Thoracic aorta (tissue), 2 donors: ENCODE measurements around the gene TRIP11. TPM values are rescaled to one million over a fixed set of nuclear protein-coding genes. Genes with fewer than 3 reads are reported as not detected.
A peak's percentile ranks its signal among the peaks of the same experiment; 100 is the strongest.
"Not testable (repeated sequence)": the region's sequence is repeated elsewhere in the genome, so short reads cannot be mapped to it uniquely, and the experiment has no call there.

ENCODE experiments used
- ATAC-seq: fragments of 150-250 bp; one replicate; pipeline ENCODE4 v1.8.0; 2017; ENCODE audit warnings: low read depth; ENCODE audit not compliant: insufficient number of reproducible peaks, low FRiP score
- DNase-seq: peaks from one replicate; pipeline ENCODE4 v3.0.0-alpha.2; 2020; ENCODE audit warnings: low spot score
- H3K27ac ChIP-seq, 2 donors: fragments of 200-600 bp; sonication (generic); 1 replicate in 1 of 2; 2 replicates in 1 of 2; pipeline ENCODE4 v1.5.1; 2016; ENCODE audit warnings: mild to moderate bottlenecking in 2 of 2, moderate library complexity in 2 of 2
- H3K27me3 ChIP-seq: fragments of 200-600 bp; sonication (generic); replicated peaks from 2 replicates; pipeline ENCODE4 v1.6.0; 2016; ENCODE audit warnings: mild to moderate bottlenecking; ENCODE audit not compliant: insufficient read depth
- H3K36me3 ChIP-seq: fragments of 200-600 bp; sonication (generic); one replicate; pipeline ENCODE4 v1.5.1; 2016
- H3K4me1 ChIP-seq, 2 donors: fragments of 200-600 bp; sonication (generic); 1 replicate in 1 of 2; 2 replicates in 1 of 2; pipeline versions ENCODE4 v1.5.1 to v1.6.0; 2016; ENCODE audit warnings: low read depth in 2 of 2, mild to moderate bottlenecking in 1 of 2; ENCODE audit not compliant: control insufficient read depth in 1 of 2
- H3K4me3 ChIP-seq: fragments of 200-600 bp; sonication (generic); 2 replicates; pipeline ENCODE4 v1.5.1; 2016; ENCODE audit warnings: mild to moderate bottlenecking
- H3K9me3 ChIP-seq: fragments of 200-600 bp; sonication (generic); 2 replicates; pipeline ENCODE4 v1.5.1; 2016
- CTCF ChIP-seq: fragments of 200-600 bp; sonication (generic); IDR thresholded peaks from one replicate; pipeline ENCODE4 v1.5.1; 2019; ENCODE audit warnings: antibody characterized with exemption
- total RNA-seq, 2 donors: library from RNA; depleted of rRNA; stranded (reverse); fragments of >200 nt; gene quantifications; one replicate each; pipeline versions ENCODE4 v1.1.0 to v1.2.3, GENCODE V29; 2016

TRIP11 gene
- total RNA-seq, 2 donors from 2014 or later, result 31.9 to 36.8 TPM

DNA sequence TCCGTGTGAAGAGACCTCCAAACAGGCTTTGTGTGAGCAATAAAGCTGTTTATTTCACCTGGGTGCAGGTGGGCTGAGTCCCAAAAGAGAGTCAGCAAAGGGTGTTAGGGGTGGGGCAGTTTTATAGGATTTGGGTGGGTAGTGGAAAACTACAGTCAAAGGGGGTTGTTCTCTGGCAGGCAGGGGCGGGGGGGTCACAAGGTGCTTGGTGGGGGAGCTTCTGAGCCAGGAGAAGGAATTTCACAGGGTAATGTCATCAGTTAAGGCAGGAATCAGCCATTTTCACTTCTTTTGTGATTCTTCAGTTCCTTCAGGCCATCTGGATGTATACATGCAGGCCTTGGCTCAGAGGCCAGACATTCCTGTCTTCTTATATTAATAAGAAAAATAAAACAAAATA, 1.9 kb upstream of the TRIP11 start:
- H3K27ac ChIP-seq, H3K9me3 ChIP-seq, ATAC-seq, H3K27me3 ChIP-seq, DNase-seq, H3K4me3 ChIP-seq: not testable (repeated sequence)
- H3K36me3 ChIP-seq, result peaks cover 12% of the 10 kb centered on the region
- peaks cover 16 to 21% of the 10 kb centered on the region in 2 donors for H3K4me1 ChIP-seq

DNA sequence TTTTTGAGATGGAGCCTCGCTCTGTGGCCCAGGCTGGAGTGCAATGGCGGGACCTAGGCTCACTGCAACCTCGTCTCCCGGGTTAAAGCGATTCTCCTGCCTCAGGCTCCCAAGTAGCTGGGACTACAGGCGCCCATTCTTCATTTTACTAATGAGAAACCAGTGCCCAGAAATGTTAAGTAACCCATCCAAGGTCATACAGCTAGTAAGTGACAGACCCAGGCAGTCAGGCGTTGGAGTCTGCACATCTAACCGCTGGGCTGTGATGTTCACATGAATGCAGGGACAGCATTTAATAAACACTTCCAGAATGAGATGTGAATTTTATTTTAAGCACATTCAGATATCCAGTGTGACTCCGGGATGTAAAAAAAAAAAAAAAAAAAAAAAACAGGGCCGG, 1.3 kb upstream of the TRIP11 start:
- Histone ChIP-seq H3K9me3 (peaks cover 4% of the 10 kb centered on the region), H3K4me3 (peak overlapping the region; percentile 94), H3K27me3 (no peaks in the 10 kb centered on the region), H3K4me1 (peaks cover 20 to 27% of the 10 kb centered on the region in 2 donors), H3K27ac (peak overlapping the region; percentile 96 to 99), H3K36me3 (peaks cover 11% of the 10 kb centered on the region)
- no peak for TF ChIP-seq CTCF
- DNase-seq, result no peak
- no peak for ATAC-seq

- peaks cover 22 to 33% of the 10 kb centered on the region in 2 donors for H3K4me1 ChIP-seq
- peak overlapping the region; percentile 94 for H3K4me3 ChIP-seq
- no peaks in the 10 kb centered on the region for H3K9me3 ChIP-seq
- ATAC-seq (no peak), DNase-seq (no peak)
- H3K36me3 ChIP-seq, result peaks cover 4% of the 10 kb centered on the region
- H3K27me3 ChIP-seq, result no peaks in the 10 kb centered on the region
- H3K27ac ChIP-seq, result peak overlapping the region; percentile 96 to 99
- TF ChIP-seq CTCF, result no peak
Observed at GRCh38 chr14:92040431-92041051, 682 bp upstream of the TRIP11 start.

GRCh38 chr14:92039063-92039718, 668 bp downstream of the TRIP11 start:
- DNase-seq, result no peak
- H3K36me3 ChIP-seq, result peaks cover 4% of the 10 kb centered on the region
- TF ChIP-seq CTCF, result no peak

DNA sequence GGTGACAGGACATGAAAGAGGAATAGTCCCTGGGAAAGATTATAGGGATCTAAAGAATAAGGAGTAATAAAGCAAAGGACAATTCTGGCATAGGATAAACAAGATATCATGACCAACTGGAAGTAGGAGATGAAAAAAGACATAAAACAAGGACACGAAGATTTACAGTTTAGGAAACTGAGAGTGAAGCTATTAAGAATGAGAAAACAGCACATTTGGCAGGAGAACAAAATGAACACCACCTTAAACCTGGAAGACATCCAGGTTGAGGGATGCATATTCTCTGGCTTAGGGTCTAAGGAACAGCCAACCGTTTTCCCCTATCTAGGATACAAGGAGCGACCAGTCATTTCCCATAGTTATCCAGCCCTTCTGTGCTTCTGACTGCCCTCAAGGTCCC, 1.9 kb downstream of the TRIP11 start:
- ATAC-seq (no peak), DNase-seq (no peak)
- Histone ChIP-seq H3K4me3 (peak overlapping the region; percentile 94), H3K27me3 (no peaks in the 10 kb centered on the region), H3K36me3 (no peaks in the 10 kb centered on the region), H3K27ac (no peak overlapping the region), H3K4me1 (peaks cover 23 to 40% of the 10 kb centered on the region in 2 donors), H3K9me3 (no peaks in the 10 kb centered on the region)
- no peak for TF ChIP-seq CTCF

More at GRCh38 chr14:92039063-92039718, 668 bp downstream of the TRIP11 start:
- Histone ChIP-seq H3K27ac (peak overlapping the region; percentile 96 to 99), H3K9me3 (no peaks in the 10 kb centered on the region), H3K4me1 (peaks cover 23 to 40% of the 10 kb centered on the region in 2 donors), H3K27me3 (no peaks in the 10 kb centered on the region), H3K4me3 (peak overlapping the region; percentile 94)
- ATAC-seq, result peak; percentile 44
